Measurements from ENCODE around the gene SLC24A5.

- no peak for TF ChIP-seq CTCF (conservative IDR thresholded peaks at IDR 0.05)
- TF ChIP-seq ZFX (IDR thresholded peaks at IDR 0.05) = no peak
Observed at GRCh38 chr15:48175126-48175525, 54.3 kb downstream of the SLC24A5 start.
